Stomach smooth muscle (tissue), 2 donors: ENCODE data around the gene GAN.

ENCODE experiments used
- H3K27ac ChIP-seq: one replicate; pipeline ENCODE4 v1.7.0; 2013; ENCODE audit warnings: mild to moderate bottlenecking, low read length, inconsistent platforms
- H3K27me3 ChIP-seq, 2 donors: one replicate each; pipeline ENCODE4 v1.7.0; 2013; ENCODE audit warnings: low read length in 2 of 2; ENCODE audit not compliant: insufficient read depth in 2 of 2, control insufficient read depth in 1 of 2
- H3K36me3 ChIP-seq, 2 donors: one replicate each; pipeline ENCODE4 v1.7.0; 2013; ENCODE audit warnings: low read length in 2 of 2; ENCODE audit not compliant: control insufficient read depth in 2 of 2, insufficient read depth in 2 of 2
- H3K4me1 ChIP-seq: one replicate; pipeline ENCODE4 v1.7.0; 2013; ENCODE audit warnings: low read length; ENCODE audit not compliant: control insufficient read depth, insufficient read depth
- H3K4me3 ChIP-seq, 2 donors: one replicate each; pipeline ENCODE4 v1.7.0; 2013; ENCODE audit warnings: low read length in 2 of 2
- H3K9ac ChIP-seq, 2 donors: one replicate each; pipeline ENCODE4 v1.7.0; 2013; ENCODE audit warnings: low read length in 2 of 2, mild to moderate bottlenecking in 1 of 2
- H3K9me3 ChIP-seq, 2 donors: one replicate each; pipeline ENCODE4 v1.7.0; 2013; ENCODE audit warnings: low read length in 2 of 2; ENCODE audit not compliant: control insufficient read depth in 2 of 2
- donor health status: healthy.
- donor health status: Pancreatic carcinoma.

The GAN gene, protein sequence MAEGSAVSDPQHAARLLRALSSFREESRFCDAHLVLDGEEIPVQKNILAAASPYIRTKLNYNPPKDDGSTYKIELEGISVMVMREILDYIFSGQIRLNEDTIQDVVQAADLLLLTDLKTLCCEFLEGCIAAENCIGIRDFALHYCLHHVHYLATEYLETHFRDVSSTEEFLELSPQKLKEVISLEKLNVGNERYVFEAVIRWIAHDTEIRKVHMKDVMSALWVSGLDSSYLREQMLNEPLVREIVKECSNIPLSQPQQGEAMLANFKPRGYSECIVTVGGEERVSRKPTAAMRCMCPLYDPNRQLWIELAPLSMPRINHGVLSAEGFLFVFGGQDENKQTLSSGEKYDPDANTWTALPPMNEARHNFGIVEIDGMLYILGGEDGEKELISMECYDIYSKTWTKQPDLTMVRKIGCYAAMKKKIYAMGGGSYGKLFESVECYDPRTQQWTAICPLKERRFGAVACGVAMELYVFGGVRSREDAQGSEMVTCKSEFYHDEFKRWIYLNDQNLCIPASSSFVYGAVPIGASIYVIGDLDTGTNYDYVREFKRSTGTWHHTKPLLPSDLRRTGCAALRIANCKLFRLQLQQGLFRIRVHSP

DNA sequence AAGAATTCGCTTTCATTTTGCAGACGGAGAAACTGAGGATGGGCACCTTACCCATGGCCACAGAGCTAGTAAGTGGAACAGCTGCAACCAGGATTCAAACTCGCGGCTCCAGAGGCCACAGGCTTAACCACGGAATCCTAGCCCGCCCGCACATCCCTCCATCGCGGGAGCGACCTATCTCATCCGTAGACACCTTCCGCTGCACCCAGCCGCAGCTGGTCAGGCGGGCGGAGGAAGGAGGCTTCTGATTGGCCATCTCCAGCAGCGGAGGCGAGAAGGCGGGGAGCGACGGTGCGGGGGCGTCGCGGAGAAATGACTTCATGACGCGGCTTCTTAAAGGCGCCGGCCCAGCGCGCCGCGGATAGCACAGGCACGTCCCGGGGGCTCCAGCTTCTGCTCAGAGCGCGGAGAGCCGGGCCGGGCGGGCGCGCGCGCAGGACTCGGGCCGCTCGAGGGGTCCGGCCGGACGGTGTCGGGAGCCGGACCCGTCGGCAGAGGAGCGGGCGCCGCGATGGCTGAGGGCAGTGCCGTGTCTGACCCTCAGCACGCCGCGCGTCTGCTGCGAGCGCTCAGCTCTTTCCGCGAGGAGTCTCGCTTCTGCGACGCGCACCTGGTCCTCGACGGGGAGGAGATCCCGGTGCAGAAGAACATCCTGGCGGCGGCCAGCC, at the start of gene GAN:
TSS of gene GAN (plus strand) at position 360 of the 668 bp plus-strand sequence. CDS start at position 512, 152 bp downstream.
- Histone ChIP-seq H3K27me3 (no peaks in the 10 kb centered on the region), H3K27ac (peak within 1 kb of the TSS; percentile 62), H3K4me1 (peaks cover 32% of the 10 kb centered on the region), H3K4me3 (peak within 1 kb of the TSS; percentile 99), H3K36me3 (peaks cover 0 to 4% of the 10 kb centered on the region in 2 donors), H3K9me3 (no peaks in the 10 kb centered on the region), H3K9ac (peak within 1 kb of the TSS; percentile 80 to 83)

DNA sequence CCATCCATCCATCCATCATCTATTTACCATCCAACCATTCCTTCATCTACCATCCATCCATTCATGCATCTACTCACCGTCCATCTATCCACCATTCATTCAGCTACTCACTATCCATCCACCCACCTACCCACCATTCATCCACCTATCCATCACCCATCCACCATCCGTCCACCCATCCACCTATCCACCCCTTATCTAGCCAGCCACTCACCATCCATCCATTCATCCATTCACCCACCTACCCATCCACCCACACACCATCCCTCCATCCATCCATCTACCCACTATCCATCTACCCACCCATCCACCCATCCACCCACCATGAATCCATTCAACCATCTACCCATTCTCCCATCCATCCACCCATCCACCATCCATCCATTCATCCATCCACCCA, 49.7 kb upstream of the GAN start:
- H3K27me3 ChIP-seq, result no peaks in the 10 kb centered on the region
- H3K4me3 ChIP-seq, result no peak overlapping the region
- no peaks in the 10 kb centered on the region for H3K9me3 ChIP-seq
- no peaks in the 10 kb centered on the region for H3K36me3 ChIP-seq
- H3K27ac ChIP-seq, result no peak overlapping the region
- H3K4me1 ChIP-seq, result peaks cover 35% of the 10 kb centered on the region
- H3K9ac ChIP-seq, result no peak overlapping the region

DNA sequence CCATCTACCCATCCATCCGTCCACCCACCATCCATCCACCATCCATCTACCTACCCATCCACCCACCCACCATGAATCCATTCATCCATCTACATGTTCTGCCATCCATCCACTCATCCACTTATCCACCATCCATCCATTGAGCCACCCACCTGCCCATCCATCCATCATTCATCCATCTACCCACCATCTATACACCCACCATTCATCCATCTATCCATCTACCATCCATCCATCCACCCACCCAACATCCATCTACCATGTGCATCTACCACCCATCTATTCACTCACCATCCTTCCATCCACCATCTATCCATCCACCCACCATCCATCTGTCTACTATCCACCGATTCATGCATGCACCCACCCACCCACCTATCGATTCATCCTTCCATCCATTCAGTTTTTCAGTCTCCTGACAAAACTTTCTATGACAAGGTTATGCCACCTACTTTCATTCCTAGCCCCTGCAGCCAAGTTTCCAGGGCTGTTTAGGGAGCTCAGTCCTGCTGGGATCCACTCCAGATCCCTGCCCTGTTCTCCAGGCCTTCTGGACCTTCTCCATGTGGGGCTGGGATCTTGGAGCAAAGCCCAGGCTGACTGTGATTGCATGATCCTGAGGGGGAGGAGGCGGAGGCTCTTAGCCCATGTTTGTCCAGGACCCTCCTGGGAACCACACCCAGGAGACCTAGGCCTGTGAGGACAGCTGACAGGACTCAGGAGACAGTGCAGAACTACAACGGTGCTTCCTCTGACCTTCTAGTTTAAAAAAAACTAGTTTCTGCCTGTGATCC, 48.9 kb upstream of the GAN start:
- H3K9me3 ChIP-seq, result no peaks in the 10 kb centered on the region
- H3K27me3 ChIP-seq, result no peaks in the 10 kb centered on the region
- no peak overlapping the region for H3K9ac ChIP-seq
- no peaks in the 10 kb centered on the region for H3K36me3 ChIP-seq
- H3K4me3 ChIP-seq, result peak overlapping the region; percentile 29 to 44
- H3K4me1 ChIP-seq, result peaks cover 33% of the 10 kb centered on the region
- peak overlapping the region; percentile 46 for H3K27ac ChIP-seq

DNA sequence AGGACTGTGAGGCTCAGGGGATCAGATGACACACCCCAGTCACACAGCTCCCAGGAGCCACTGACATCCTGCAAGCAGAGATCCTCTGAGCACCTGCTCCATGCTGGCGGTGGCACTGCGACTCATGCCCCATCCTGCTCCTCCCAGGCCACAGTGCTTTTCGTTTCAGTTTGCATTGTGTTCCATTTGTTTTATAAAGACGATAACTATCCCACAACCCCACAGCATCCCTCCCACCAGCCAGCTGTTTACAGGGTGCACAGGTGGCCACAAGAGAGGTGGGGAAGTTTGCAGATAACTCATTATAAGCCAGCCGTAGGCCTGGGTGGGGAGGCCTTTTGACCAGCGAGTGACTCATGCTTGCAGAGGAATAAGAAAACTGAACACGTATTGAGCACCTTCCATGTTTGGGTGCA, 48.1 kb upstream of the GAN start:
- no peak overlapping the region for H3K9ac ChIP-seq
- H3K4me3 ChIP-seq, result no peak overlapping the region
- H3K27ac ChIP-seq, result peak overlapping the region; percentile 46
- H3K4me1 ChIP-seq, result peaks cover 31% of the 10 kb centered on the region
- H3K27me3 ChIP-seq, result no peaks in the 10 kb centered on the region
- no peaks in the 10 kb centered on the region for H3K36me3 ChIP-seq
- H3K9me3 ChIP-seq, result no peaks in the 10 kb centered on the region

DNA sequence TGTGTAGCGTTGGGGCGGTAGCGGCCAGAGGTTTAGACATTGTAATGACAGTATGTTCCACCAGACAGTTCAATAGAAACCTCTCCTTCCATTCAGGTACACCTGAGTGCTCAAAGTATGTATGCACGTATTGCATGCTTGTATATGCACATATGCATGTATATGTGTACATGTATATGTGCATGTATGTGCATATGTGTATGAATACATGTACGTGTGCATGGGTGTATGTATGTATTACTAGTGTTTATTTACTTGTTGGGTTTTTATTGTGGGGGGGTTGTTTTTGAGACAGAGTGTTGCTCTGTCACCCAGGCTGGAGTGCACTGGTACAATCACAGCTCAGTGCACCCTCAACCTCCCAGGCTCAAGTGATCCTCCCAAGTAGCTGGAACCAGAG, 46.3 kb upstream of the GAN start:
- peaks cover 39% of the 10 kb centered on the region for H3K4me1 ChIP-seq
- H3K9ac ChIP-seq, result no peak overlapping the region
- H3K27me3 ChIP-seq, result no peaks in the 10 kb centered on the region
- no peak overlapping the region for H3K4me3 ChIP-seq
- H3K9me3 ChIP-seq, result no peaks in the 10 kb centered on the region
- H3K36me3 ChIP-seq, result no peaks in the 10 kb centered on the region
- no peak overlapping the region for H3K27ac ChIP-seq

DNA sequence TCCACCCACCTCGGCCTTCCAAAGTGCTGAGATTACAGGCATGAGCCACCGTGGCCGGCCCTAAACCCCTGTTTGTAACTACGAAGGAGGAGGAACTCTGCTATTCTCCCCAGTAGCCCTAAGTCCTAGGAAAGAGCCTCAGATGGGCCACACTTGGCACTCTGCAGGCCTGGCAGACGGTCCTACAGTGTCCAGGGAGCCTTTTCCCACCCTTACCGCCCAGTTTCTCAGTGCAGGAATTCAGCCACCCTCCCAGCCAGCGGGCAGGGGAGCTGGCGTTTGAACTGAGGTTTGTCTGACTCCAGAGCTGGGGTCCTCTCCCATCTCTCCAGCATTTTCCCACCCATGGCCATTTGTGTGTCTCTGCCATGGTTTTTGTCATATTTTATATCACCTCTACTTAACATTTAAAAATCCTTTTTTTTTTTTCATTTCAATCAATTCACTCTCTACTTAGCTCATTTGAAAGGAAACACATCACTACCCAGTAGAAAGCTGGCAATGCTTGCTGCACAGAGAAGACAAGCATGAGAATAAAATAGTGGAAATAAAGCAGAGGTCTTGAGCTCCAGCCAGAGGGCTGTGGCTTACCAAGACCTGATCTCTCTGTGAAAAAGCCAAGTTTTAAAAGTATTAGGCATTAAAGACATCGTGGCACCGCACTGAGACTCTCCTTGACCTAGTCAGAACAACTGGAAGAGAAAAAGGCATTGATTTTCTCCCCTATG, 41.4 kb upstream of the GAN start:
- Histone ChIP-seq H3K9me3 (no peaks in the 10 kb centered on the region), H3K4me1 (peaks cover 15% of the 10 kb centered on the region), H3K27me3 (no peaks in the 10 kb centered on the region), H3K4me3 (peak overlapping the region in 1 of 2 donors; percentile 29), H3K9ac (peak overlapping the region in 1 of 2 donors; percentile 60), H3K36me3 (no peaks in the 10 kb centered on the region), H3K27ac (peak overlapping the region; percentile 79)

DNA sequence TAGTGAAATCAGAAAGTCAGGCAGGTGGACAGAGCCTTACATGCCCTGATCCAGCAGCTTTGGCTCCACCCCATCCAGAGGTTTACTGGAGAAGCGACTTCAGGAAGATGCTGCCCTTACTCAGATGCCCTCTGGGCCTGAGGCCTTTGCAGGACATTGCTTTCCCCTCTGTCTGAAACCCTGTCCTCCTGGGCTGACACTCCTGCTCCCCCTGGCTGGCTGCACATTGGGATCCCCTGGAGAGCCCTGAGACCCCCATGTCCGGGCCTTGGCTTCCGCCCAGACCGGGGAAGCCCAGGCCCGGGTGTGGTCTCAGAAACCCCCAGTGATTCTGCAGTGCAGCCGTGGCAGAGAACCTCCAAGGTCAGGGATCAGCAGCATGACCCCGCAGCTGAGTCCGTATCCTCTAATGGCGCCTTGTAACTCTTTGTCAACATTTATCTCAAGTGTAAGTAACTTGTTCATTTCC, 39.7 kb upstream of the GAN start:
- Histone ChIP-seq H3K9ac (no peak overlapping the region), H3K4me1 (peaks cover 15% of the 10 kb centered on the region), H3K9me3 (no peaks in the 10 kb centered on the region), H3K4me3 (no peak overlapping the region), H3K36me3 (no peaks in the 10 kb centered on the region), H3K27ac (no peak overlapping the region), H3K27me3 (no peaks in the 10 kb centered on the region)

DNA sequence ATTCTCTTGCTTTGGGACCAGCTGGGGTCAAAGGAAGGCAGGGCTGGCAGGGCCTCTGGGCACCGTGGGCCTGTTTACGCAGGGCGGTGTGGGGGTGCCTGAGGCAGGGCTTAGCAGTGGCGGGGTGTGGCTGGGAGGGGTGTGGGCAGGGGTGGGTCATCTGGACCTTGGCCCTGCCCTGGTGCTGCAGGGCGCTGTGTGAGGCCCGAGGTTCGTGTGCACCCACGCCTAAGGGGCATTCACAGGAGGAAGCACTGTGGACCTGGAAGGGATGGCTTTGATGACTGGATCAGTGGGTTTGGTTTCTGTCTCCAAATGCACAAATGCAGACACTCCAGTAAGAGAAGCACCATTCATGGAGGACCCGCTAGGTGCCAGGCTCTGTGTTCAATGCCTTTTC, 39.0 kb upstream of the GAN start:
- Histone ChIP-seq H3K27me3 (no peaks in the 10 kb centered on the region), H3K9me3 (no peaks in the 10 kb centered on the region), H3K27ac (no peak overlapping the region), H3K36me3 (no peaks in the 10 kb centered on the region), H3K9ac (no peak overlapping the region), H3K4me3 (no peak overlapping the region), H3K4me1 (peaks cover 15% of the 10 kb centered on the region)

DNA sequence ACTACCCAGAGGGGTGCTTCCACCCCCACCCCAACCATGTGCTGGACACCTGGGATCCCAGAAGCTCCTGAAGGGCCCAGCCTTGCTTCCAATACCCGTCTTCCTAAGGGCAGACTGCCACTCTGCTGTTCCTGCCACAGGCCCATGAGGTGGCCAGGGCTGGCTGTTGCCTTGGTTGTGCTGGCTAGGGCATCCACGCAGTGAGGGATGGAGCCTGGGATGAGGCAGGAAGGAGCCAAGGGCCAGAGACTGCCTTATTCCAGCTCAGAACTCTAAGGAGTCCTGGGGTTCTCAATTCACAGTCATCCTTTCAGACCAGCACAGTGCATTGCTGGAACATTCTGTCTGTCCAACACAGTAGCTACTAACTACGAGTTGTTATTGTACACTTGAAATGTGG, 38.4 kb upstream of the GAN start:
- no peak overlapping the region for H3K9ac ChIP-seq
- H3K9me3 ChIP-seq, result no peaks in the 10 kb centered on the region
- H3K27ac ChIP-seq, result no peak overlapping the region

More for the DNA sequence above, 38.4 kb upstream of the GAN start:
- H3K27me3 ChIP-seq, result no peaks in the 10 kb centered on the region
- no peaks in the 10 kb centered on the region for H3K36me3 ChIP-seq
- H3K4me1 ChIP-seq, result peaks cover 15% of the 10 kb centered on the region
- H3K4me3 ChIP-seq, result no peak overlapping the region
